Heart left ventricle (tissue), 16 donors: Measurements from ENCODE around the gene IRF1. TPM values are rescaled to one million over a fixed set of nuclear protein-coding genes. Genes with fewer than 3 reads are reported as not detected.

Experiments used
- ATAC-seq, 4 donors: fragments of 200-7000 bp; cut with Tn5 transposase; one replicate each; pipeline ENCODE4 v1.9.1; 2020 to 2022; ENCODE audit warnings: moderate library complexity in 4 of 4, mild to moderate bottlenecking in 3 of 4, moderate number of reproducible peaks in 1 of 4
- DNase-seq, 5 donors: peaks; one replicate each; pipeline ENCODE4 v3.0.0-alpha.2; 2020
- H3K27ac ChIP-seq, 12 donors: fragments of 200-600 bp; sonication (generic) in 4 of 12; one replicate each; pipeline versions ENCODE4 v1.5.0 to v1.8.0; 2016 to 2022; ENCODE audit warnings: mild to moderate bottlenecking in 2 of 12
- H3K27me3 ChIP-seq, 9 donors: fragments of 200-600 bp; sonication (generic) in 2 of 9; one replicate each; pipeline versions ENCODE4 v1.5.1 to v1.8.0; 2016 to 2022; ENCODE audit warnings: mild to moderate bottlenecking in 3 of 9
- H3K36me3 ChIP-seq, 9 donors: fragments of 200-600 bp; sonication (generic) in 2 of 9; one replicate each; pipeline versions ENCODE4 v1.5.0 to v1.8.0; 2018 to 2022; ENCODE audit warnings: mild to moderate bottlenecking in 2 of 9
- H3K4me1 ChIP-seq, 12 donors: fragments of 200-600 bp; sonication (generic) in 4 of 12; one replicate each; pipeline versions ENCODE4 v1.5.0 to v1.8.0; 2016 to 2022; ENCODE audit warnings: mild to moderate bottlenecking in 3 of 12
- H3K4me3 ChIP-seq, 12 donors: fragments of 200-600 bp; sonication (generic) in 4 of 12; one replicate each; pipeline versions ENCODE4 v1.5.0 to v1.8.0; 2017 to 2022; ENCODE audit warnings: mild to moderate bottlenecking in 9 of 12, moderate library complexity in 4 of 12
- H3K9me3 ChIP-seq, 12 donors: fragments of 200-600 bp; sonication (generic) in 4 of 12; one replicate each; pipeline versions ENCODE4 v1.5.0 to v1.8.0; 2016 to 2022; ENCODE audit warnings: mild to moderate bottlenecking in 1 of 12
- CTCF ChIP-seq, 12 donors: fragments of 200-600 bp; sonication (generic) in 4 of 12; IDR thresholded peaks; one replicate each; pipeline versions ENCODE4 v1.5.0 to v1.8.0; 2018 to 2022; ENCODE audit warnings: antibody characterized with exemption in 12 of 12, mild to moderate bottlenecking in 5 of 12
- POLR2A ChIP-seq, 2 donors: fragments of 450-650 bp; IDR thresholded peaks; one replicate each; pipeline ENCODE4 v1.6.1; 2017; ENCODE audit warnings: antibody characterized with exemption in 2 of 2, mild to moderate bottlenecking in 2 of 2, moderate library complexity in 2 of 2
- WGBS, 4 donors: extraction: QIAGEN DNeasy Blood & Tissue Kit in 2 of 4; methylation state at CpG; one replicate each; pipeline versions ENCODE4 v1.1.5 to v1.1.7; 2013 to 2018; 5-methylcytosine and 5-hydroxymethylcytosine counted together
- intact Hi-C, 10 donors: fragments of 100-400 bp; cut with DNase I; formaldehyde crosslinking; loops; one replicate each; pipeline versions ENCODE4 v1.11.1 to v1.14.2; 2022
- long read RNA-seq, 3 donors: library from polyadenylated mRNA; unstranded; transcript quantifications; one replicate each; pipeline ENCODE4 v2.0.0, GENCODE V29; 2020 to 2021
- polyA plus RNA-seq, 2 donors: library from polyadenylated mRNA; stranded (reverse); fragments of 200-250 nt; gene quantifications; one replicate each; pipeline ENCODE4 v1.2.3, GENCODE V29; 2013
- total RNA-seq, 9 donors: library from RNA; depleted of rRNA in 2 of 9; stranded (reverse); fragments of >200 nt in 2 of 9; fragmentation: NEBNext Ultra II Directional in 3 of 9; extraction: Animal tissue kit (Norgen Biotek cat#: 25700) in 3 of 9; gene quantifications; one replicate each; pipeline versions ENCODE4 v1.1.0 to v1.2.4, GENCODE V29; 2016 to 2023
- donor health status: ischemic (EF 13 %, LVEDD 7.1; RV severe dilation, severe dysfunction).
- donor health status: healthy with polysubstance abuse.
- donor health status: DM: no; HTN: yes; CAD: no.
- donor health status: DM: no; HTN: no; CAD: no.
- donor health status: ischemic (EF 25% LVEDD 6.9; RV normal size, moderate dysfunction).
- donor health status: ischemic (EF 25% LVEDD 5.7; RV mildly dilated, moderate dysfunction).
- donor health status: healthy.
- donor health status: DM: yes; HTN: yes; CAD: no.
- donor health status: ischemic (EF 35%, LVEDD 5.7; RV mildly dilated, moderate dysfunction).
- donor health status: nonischemic (EF 11% LVEDD 7.7; RV severe dilation, severe dysfunction).
- donor health status: DM: yes; HTN: yes; CAD: no.
- donor health status: PGD.
- donor health status: ischemic (EF 29% LVEDD 5.4; RV normal size, mild dysfunction).
- donor health status: nonischemic (EF 23%, LVEDD 6.1; RV moderate dilation, normal function).

The IRF1 gene
- total RNA-seq = 100 to 1,000 TPM in 1 of 9 donors, 10 to 100 TPM in 7, 1 to 10 TPM in 1; 9.2 to 190 (median 18.4) TPM
- polyA plus RNA-seq = 10 to 100 TPM in 1 of 2 donors, 1 to 10 TPM in 1; 7.5 to 12.2 TPM
- long read RNA-seq, donor 1, transcript IRF1-201 (10 exons, 3,579 nt) = major isoform, 6 of 9 reads
- long read RNA-seq, donor 1, partial matches to known transcripts = 2 of 9 reads
- long read RNA-seq, donor 1, other reads (novel, unspliced or antisense) = 1 of 9 reads
- long read RNA-seq, donor 2, transcript IRF1-201 (10 exons, 3,579 nt) = major isoform, 34 of 57 reads
- long read RNA-seq, donor 2, partial matches to known transcripts = 7 of 57 reads
- long read RNA-seq, donor 2, other reads (novel, unspliced or antisense) = 14 of 57 reads
- long read RNA-seq, donor 3, transcript IRF1-201 (10 exons, 3,579 nt) = major isoform, 12 of 17 reads
- long read RNA-seq, donor 3, partial matches to known transcripts = 1 of 17 reads
- long read RNA-seq, donor 3, other reads (novel, unspliced or antisense) = 4 of 17 reads

GRCh38 chr5:132490484-132491367 lies at the start of gene IRF1:
Gene IRF1 (minus strand): TSS chr5:132490773. CDS start chr5:132489478, 1,295 bp downstream.
- Histone ChIP-seq H3K27me3 (no peaks in the 10 kb centered on the region), H3K9me3 (no peaks in the 10 kb centered on the region), H3K4me1 (peaks cover 12 to 81% (median 61%) of the 10 kb centered on the region in 12 donors), H3K27ac (peak within 1 kb of the TSS; percentile 94 to 100 (median 98)), H3K4me3 (peak within 1 kb of the TSS; percentile 63 to 97 (median 86)), H3K36me3 (peaks cover 0 to 40% (median 33%) of the 10 kb centered on the region in 9 donors)
- ATAC-seq = peak; percentile 87 to 94 (median 92)
- intact Hi-C loops = loop anchor here in 7 of 10 donors (1.0 to 10.0 kb wide), 7 partner anchors 68 to 266 kb away; partner anchors contain the start of genes SLC22A4 (in 2 of the 7) and P4HA2 (in 1 of the 7)
- 0 to 2% (median 0%) methylated on average over 22 to 87 of the region's 87 CpGs for WGBS, 4 donors
- TF ChIP-seq POLR2A (IDR thresholded peaks at IDR 0.05) (peak; percentile 53 to 96), CTCF (IDR thresholded peaks at IDR 0.05) (peak in 2 of 12 donors; percentile 12 to 45)
- DNase-seq = peak; percentile 97 to 98 (median 98)

- intact Hi-C loops = no loop called here
- TF ChIP-seq CTCF (IDR thresholded peaks at IDR 0.05) (no peak), POLR2A (IDR thresholded peaks at IDR 0.05) (no peak)
- H3K4me1 ChIP-seq = no peaks in the 10 kb centered on the region
- no peak for ATAC-seq
- no peak overlapping the region for H3K4me3 ChIP-seq
- 72 to 85% (median 77%) methylated on average over 5 of the region's 5 CpGs for WGBS, 4 donors
- no peaks in the 10 kb centered on the region for H3K27me3 ChIP-seq
- H3K36me3 ChIP-seq = no peaks in the 10 kb centered on the region
- H3K9me3 ChIP-seq = no peaks in the 10 kb centered on the region
- no peak overlapping the region for H3K27ac ChIP-seq
- DNase-seq = no peak
Measured at GRCh38 chr5:132540149-132540548, 49.6 kb upstream of the IRF1 start.

DNA sequence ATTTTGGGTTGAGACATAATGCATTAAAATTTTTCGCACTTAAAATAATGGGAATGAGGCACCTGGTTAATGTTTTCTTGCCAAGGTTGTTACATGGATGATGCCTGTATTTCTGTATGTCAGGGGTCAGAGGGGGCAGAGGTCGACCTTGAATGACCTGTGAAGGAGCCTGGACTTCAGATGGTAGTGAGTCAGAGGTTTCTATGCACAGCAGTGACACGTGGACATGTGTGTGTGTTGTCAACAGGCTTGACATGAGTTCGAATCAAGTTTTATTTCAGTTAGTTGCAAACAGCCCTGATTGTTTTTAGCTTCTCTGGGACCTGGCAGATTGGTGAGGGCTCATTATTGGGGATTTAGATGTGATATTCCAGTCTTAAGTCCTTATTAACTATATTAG lies 49.1 kb upstream of the IRF1 start:
- no peak for ATAC-seq

More for the DNA sequence above, 49.1 kb upstream of the IRF1 start:
- H3K4me3 ChIP-seq = no peak overlapping the region
- H3K9me3 ChIP-seq = no peaks in the 10 kb centered on the region
- H3K36me3 ChIP-seq = no peaks in the 10 kb centered on the region
- WGBS, 4 donors = 76 to 83% (median 81%) methylated on average over 4 of the region's 4 CpGs
- TF ChIP-seq POLR2A (IDR thresholded peaks at IDR 0.05) (no peak), CTCF (IDR thresholded peaks at IDR 0.05) (no peak)
- no peak overlapping the region for H3K27ac ChIP-seq
- no peaks in the 10 kb centered on the region for H3K4me1 ChIP-seq
- DNase-seq = no peak
- intact Hi-C loops = loop anchor here in 2 of 10 donors (10.0 kb wide), 1 partner anchor 275 kb away; the partner anchor contains the start of gene SOWAHA (in 2 of the 2)
- H3K27me3 ChIP-seq = no peaks in the 10 kb centered on the region
